GM18867 (cell line): ENCODE results near the gene CCNI.
A peak's percentile ranks its signal among the peaks of the same experiment; 100 is the strongest.
"Not testable (repeated sequence)": the region's sequence is repeated elsewhere in the genome, so short reads cannot be mapped to it uniquely, and the experiment has no call there.

Source experiments
- ATAC-seq: cut with Tn5 transposase; IDR thresholded peaks from one replicate; pipeline ENCODE4 v1.9.1; 2021; ENCODE audit warnings: mild to moderate bottlenecking, moderate library complexity; ENCODE audit not compliant: unreplicated experiment

Gene CCNI

DNA sequence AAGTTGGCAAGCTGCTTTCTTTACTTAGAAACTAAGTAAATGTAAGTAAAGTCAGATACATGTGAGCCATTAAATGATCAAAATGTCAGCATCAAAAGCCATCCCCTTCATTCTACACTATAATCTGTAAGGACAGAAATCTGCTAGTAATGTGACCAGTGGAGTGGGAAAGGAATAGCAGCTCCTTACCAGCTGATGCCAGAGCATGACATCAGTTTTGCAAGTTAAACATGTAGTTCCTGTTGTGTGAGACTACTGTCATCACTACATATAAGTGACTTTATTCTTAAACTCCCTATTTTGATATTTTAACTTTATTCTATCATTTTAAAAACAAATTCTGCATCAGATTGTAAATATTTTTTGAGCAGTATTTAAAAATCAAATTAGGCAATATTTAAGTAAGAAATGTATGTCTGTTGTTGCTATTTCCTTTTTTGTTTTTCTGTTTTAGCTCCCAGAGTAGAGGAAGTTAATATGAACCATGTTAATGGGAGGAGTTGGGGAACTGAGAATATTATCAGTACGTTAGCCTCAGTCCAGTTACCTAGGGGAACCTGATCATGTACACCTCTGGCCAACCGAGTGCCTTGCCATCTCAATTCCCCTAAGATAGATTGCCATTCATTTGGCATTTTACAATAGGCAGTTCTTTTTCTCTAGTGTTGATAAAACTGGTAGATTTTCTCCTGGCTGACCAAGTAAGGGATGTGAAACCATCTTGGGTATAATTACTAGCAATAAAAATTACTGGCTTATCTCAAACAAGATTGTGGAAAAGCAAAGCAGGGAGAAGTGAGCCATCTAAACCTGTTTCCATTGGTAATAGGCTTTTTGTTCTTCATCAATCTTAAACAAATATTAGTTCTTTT lies 34.7 kb downstream of the CCNI start:
- no peak for ATAC-seq

DNA sequence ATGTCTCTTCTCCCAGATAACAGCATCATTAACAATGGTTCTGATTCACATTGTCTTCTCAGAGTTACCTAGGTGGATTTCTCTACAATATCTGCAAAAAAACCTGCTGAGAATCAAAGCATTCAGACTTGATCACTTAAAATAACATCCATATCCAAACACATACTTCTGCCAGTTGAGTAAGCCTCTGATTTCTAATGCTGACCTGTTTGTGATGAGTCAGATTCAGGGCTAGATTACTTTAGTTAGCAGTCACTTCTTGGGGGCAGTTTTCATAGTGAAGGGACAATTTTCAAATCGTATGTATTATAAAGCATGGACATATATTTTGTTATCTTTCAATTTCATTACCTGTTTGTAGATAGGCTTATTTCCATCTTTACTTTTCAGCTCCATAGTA lies 35.5 kb downstream of the CCNI start:
- no peak for ATAC-seq

DNA sequence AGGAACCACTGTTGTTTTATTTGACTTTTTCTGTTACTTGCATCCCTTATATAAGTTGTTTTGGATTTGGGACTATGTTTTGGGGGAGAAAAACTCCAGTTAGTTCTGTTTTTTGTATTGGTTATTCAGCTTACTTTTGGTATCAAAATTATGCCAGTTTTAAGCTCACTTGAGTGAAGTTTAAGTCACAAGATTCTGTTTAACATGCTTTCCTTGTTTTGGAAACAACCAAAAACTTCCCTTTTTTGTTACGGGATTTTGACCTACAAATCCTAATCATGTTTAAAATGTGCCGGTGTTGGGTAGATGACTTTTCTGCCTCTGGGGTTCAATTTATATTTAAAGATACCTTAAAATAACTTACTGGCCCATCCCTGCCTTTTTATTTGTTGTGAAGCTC lies 36.0 kb downstream of the CCNI start:
- ATAC-seq, result no peak

DNA sequence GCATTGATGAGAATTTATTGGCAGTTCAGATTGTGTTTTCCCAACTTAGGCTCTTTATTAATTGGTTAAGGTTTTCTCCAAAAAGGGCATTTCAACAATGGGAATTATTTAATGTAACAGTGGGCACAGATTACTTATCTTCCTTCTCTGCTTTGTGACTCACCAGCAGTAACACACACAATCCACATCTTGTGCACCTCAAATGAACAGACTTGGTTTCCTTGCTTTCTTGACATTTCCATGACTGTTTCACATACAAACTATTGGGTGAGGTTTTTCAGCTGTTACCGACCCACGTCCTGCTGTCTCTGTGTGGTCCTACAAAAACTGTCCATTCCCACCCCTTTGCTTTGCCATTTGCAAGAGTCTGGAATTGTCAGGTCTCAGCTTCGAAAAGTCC lies 38.1 kb downstream of the CCNI start:
- ATAC-seq, result no peak

DNA sequence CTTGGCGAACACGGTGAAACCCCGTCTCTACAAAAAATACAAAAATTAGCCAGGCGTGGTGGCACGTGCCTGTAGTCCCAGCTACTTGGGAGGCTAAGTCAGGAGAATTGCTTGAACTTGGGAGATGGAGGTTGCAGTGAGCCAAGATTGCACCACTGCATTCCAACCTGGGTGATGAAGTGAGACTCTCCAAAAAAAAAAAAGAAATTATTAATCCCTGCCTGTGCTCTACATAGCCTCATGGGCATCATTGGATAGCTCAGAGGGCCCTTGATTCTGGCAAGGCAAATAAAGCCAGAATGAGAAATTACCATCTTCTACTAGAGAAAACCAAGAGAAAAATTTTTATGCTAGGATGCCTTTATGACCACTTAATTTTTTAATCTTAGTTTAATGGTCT lies 38.6 kb downstream of the CCNI start:
- not testable (repeated sequence) for ATAC-seq

DNA sequence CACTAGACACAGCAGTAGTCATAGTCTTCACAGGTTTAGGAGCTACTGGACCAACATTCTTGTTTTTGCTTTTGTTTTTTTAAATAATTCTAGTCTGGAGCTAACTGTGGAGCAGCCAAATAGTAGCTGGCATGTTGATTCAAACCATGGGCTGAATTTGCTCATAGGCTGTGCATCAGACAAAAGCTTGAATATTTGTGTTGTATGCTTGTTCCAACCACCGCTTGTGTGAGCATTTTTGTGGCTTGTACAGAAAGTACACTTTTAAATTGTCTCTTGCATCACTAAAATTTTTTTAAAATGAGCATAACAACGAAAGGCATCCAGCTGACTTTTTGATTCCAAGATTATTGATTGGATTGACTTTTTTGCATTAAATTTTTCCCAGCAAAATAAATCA lies 39.6 kb downstream of the CCNI start:
- no peak for ATAC-seq

DNA sequence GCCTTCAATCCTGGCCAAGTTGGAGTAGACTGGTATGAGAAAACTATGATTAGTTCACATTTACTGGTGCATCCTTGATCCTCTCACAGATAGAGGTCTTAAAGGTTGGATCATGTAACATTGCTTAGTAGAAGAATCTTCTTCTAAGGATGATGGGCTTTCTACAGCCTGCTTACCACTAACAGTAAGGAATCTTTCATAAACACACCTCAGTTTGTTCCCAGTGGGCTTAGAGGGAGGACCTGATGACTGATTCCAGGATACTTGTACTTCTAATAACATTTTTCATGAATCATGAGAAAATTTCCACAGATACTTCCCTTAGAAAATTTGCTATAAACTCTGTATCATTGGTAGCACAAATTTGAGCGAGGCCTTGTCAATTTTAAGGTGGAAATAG lies 40.6 kb downstream of the CCNI start:
- ATAC-seq, result no peak

DNA sequence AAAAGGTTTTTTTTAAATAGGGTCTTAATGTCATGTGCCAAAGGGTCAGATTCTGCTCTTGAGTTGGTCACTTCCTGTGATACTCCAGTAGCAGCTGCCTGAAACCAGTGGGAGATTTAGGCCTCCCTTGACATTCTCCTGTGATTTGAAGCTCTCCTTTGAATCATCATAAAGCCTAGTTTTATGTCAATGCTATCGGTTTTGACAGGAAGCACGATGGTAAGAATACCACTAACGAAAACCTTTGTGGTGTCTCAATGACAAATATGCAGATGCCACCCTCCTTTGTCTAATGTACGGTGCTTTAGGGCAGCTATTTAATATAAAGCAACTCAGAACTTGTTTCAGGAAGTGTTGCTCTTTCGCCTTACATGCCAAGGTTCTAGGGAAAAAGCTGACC lies 44.2 kb downstream of the CCNI start:
- ATAC-seq, result no peak

DNA sequence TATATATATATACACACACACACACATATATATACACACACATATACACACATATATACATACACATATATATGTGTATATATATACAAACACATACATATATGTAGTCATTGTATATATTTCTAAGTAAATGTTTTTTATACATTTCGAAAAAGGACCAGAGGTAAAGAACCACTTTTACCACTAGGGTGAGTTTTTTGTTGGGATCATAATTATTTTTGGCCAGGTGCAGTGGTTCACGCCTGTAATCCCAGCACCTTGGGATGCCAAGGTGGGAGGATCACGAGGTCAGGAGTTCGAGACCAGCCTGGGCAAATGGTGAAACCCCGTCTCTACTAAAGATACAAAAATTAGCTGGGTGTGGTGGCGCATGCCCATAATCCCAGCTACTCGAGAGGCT lies 46.0 kb downstream of the CCNI start:
- not testable (repeated sequence) for ATAC-seq

DNA sequence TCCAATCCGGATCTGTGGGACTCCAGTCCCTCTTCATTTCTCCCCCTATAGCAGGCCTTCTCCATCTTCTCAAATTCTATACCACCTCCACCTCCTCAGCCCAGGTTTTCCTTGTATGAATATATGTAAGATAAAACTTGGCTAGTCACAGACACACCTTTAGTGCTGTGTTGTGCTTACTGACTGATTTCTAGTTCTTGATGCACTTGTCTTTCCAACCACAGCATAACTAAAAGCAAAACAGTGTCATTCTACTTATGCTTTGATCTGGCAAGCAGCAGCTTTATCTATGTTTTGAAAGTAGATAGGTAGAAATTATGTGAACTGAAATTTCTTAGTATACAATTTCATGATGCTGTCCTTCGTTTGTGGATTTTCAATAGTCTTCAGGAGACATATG lies 47.5 kb downstream of the CCNI start:
- no peak for ATAC-seq

DNA sequence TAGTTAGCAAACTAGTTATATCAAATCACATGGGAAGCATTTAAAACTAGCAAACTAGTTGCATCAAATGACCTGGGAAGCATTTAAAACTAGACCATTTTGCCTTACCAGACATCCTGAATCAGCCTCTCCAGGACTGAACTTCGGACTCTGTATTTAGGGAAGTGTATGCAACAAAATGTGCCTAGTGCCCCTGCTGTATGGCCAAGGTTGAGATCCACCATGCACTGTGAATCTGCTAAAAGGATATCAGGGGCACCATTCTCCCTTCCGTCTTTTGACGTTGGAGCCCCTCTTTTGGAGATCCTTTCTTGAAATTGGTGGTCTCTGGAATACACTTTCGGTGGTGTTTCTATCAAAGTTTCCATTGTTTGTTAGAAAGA lies 49.5 kb downstream of the CCNI start:
- ATAC-seq, result no peak

DNA sequence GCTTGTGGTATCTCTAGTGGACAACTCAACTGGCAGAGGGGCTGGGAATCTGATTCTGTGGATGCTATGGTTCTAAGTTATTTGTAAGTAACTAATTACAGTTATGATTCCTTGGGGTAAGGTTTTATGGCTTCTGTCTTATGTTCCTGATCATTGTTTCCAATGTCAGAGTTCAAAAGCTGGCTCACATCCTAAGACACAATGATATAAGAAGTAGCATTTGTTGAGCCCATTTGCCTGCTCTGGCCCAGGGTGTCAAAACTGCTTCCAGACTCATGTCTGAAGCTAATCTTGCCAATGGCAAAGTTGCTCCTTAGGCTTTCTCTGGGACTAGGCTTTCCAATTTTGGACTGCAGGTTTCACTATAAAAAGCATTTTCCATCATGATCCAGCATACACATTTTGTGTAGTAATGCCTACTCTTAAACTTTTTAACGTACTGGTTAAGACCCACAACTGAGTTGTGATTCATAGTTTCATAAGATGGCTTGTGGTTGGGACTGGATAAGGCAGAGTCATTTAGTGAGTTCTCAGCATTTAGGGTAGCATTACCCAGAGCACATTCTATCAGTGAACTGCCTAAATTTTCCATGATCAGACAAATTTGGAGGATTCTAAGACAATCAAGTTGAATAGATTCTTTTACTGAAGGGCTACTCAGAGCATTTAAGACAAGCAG lies 50.0 kb downstream of the CCNI start:
- peak; percentile 83 for ATAC-seq

DNA sequence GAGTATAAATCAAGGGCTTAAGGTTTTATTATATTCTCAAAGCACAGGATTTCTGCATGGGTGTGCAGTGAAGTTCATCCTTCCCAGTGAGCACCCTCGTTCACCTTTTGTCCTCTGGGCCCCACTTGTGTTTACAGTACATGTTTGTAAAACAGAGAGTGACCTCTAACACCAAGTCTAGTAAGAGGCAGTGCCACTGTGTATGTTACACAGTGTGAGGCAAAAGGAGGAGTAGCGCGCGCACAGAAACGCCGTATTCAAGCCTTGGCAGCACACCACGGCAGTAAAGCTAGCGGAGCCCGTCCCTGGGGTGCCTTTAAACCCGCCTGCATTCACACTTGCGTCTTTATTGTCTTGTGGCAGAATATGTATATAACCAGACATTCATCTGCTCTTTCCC lies 51.9 kb downstream of the CCNI start:
- no peak for ATAC-seq

DNA sequence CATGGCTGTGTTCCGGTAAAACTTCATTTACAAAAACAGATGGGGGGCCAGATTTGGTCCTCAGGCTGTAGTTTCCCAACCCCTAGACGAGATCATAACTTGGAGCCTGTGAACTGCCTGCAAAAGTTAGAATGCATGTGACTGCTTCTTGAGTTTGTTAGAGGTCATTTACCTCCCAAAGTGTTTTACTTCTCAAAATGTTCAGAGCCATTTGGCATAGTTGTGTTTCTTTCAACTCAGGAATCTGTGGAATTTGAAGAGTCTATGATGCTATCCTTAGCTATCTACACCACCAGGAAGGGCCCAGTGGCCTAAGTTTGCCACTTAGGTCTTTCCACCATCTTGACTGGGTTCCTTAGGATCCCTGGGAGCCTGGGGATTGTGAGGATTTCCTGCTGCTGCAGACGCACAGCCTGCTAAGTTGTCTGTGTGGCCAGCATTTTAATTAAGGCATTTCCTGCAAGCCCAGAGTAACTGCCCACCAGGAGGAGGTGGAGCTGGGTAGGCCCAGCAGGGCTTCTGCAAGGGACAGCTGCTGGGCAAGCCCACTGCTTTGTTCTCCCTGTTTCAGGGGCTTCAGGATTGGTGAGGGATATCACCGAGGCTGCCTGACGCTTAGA lies 53.1 kb downstream of the CCNI start:
- ATAC-seq, result no peak

DNA sequence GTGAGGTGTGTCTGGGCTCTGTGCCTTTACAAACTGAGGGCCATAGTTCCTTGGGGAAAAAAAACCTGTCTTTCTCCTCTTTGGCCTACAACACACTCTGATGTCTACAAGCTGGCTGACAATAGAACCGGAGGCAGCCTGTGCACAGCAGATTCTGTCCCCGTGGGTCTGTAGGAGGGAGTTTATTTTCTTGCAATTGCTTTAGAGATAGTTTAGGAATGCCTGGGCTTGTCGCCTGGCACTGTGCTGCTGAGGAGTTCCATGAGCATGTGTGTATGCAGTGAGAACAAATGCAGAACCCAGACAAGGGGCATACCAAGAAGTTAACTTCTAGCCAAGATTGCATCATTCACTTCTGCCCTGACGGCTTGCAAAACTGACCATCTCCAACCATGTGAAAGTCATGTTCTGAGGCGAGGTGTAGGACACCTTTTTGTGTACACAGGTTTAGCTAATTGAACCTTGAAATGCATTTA lies 54.1 kb downstream of the CCNI start:
- no peak for ATAC-seq

DNA sequence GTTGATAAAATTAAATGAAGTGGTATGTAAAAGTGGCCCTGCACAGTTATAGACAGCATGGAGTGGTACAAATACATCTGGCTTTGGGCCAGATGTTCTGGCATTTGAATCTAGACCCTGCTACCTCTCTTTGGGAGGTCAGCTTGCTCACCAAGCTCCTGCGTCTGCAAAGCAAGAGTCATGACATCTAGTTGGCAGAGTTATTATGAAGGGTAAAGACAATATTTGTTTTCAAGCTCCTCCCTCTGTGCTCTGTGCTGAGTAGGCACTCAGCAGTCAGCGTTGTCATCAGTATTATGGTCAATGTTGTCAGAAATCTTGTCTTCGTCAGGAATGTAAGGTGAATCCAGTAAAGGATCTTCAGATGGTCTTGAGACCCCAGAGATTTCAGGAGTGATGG lies 55.8 kb downstream of the CCNI start:
- ATAC-seq, result no peak

DNA sequence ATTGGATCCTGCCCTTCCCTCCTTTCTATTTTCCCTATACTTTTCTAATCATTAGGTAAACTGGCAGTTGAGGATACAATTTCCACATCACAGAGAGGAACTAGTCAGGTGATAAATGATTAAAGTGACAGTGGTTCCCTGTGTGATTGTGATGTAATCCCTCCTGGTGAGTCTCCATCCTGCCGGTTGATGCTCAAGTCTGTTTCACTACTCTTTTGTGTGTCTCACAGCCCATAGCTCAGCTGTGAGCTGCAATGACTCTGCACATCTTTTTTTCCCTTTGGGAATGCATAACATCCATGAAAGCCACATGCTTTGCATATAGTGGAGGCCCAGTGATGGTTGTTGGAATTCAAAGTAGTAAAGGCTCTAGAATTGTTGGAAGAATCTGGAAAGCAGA lies 60.4 kb downstream of the CCNI start:
- no peak for ATAC-seq

DNA sequence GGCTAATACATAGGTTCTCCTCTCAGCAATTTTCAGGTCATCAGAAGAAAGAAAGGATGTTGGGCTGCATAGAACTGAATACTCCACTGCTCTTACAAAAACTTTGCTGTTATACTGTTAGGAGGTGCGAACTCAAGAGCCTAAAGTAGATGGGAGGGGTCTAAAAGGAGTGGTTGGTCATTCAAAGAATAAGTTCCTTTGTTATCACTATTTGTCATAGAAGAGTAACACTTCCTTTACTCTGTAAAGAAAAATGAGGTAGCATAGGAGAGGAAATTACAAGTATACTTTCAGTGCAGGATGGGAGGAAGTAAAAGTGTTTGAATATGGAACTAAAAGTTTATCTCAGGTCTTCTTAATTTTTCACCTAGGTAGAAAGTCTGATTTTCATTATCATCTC lies 61.5 kb downstream of the CCNI start:
- no peak for ATAC-seq

DNA sequence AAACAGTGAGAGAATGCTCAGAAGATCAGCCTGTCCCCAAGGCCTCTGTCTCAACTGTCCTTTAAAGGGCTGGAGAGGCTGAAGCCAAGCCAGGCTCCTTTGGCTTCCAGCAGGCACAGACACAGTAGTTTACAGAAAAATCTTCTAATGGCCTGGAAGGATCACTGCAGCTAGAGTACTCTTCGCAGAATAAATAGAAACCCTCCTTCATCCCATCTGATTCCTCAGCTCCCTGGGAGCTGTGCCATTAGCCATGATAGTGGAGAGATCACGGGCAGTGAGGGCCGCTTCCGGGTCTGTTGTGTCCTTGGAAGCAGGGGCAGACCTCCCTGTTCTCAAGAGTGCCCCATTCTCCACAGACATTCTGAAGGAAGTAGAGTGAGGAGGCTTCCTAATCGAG lies 63.1 kb downstream of the CCNI start:
- ATAC-seq, result no peak

DNA sequence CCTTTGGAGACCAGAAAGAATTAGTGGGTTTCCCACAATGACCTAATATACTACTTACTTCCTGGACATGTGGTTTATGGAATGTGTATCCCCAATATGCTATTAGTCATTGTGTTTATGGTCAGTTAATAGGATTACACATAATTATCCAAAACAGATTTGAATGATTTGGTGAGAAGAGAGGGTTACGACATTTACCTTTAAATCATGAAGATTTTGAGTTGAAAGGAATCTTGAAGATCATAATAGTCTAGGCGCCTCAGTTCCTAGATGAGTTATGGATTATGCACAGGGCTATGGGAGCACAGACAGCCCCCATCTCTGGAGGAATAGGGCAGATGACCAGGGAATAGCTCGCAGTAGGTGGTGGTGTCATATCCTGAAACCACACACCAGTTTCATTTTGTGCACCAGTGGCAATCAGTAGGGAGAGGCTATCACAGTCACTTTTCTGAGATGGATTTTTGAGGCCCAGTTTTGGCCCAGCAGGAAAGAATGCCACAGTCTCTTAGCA lies 64.9 kb downstream of the CCNI start:
- no peak for ATAC-seq

DNA sequence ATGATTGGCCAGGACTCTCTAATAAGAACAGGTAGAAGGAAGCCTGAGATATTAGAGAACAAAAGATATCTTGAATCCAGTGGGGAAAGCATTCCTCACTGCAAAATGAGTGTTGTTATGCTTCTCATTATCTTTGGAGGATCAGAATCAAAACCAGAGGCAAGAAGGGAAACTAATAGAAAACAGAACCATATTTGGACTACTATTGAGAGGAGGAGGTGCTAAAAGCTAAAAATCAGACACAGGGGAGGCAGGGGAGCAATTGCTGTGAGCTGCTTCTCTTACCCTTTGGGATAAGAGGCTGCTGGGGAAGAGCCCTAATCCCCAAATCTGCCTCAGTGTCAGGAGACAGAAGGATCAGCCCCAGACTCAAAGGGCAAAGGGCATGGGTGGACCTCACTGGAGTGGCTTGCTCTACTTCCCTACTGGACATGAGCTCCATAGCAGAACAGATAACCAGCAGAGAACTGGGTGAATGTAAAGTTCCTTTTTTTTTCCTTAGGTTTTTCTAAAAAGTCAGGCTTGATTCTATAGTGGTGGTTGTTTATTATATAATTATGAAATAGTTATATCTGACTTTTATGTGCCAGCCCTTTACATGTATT lies 66.2 kb downstream of the CCNI start:
- ATAC-seq, result no peak
